ENCODE measurements around the gene DNHD1.
"Not testable (repeated sequence)": the region's sequence is repeated elsewhere in the genome, so short reads cannot be mapped to it uniquely, and the experiment has no call there.

The DNHD1 gene

DNA sequence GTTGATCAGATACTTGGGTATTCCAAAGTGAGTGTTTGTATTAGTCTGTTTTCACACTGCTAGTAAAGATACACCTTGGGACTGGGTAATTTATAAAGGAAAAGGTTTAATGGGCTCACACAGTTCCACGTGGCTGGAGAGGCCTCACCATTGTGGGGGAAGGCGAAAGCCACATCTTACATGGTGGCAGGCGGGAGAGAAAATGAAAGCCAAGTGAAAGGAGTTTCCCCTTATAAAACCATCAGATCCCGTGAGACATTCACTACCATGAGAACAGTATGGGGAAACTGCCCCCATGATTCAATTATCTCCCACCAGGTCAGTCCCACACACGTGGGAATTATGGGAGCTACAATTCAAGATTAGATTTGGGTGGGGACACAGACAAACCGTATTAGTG is 8.7 kb upstream of the DNHD1 start:
- peak overlapping the region; percentile 24 for H3K27ac Mint-ChIP-seq
- peak; percentile 33 for ATAC-seq
- peaks cover 16% of the 10 kb centered on the region for H3K36me3 Mint-ChIP-seq (ENCODE audit: low read depth)
- H3K9me3 Mint-ChIP-seq = no peaks in the 10 kb centered on the region
- DNase-seq = no peak
- no peak overlapping the region for H3K4me3 Mint-ChIP-seq
- no peaks in the 10 kb centered on the region for H3K27me3 Mint-ChIP-seq
- H3K4me1 Mint-ChIP-seq = peaks cover 14% of the 10 kb centered on the region

GRCh38 chr11:6488821-6489220 is 8.3 kb upstream of the DNHD1 start:
- H3K27me3 Mint-ChIP-seq = no peaks in the 10 kb centered on the region
- no peaks in the 10 kb centered on the region for H3K9me3 Mint-ChIP-seq
- H3K4me1 Mint-ChIP-seq = peaks cover 11% of the 10 kb centered on the region
- H3K27ac Mint-ChIP-seq = peak overlapping the region; percentile 24
- DNase-seq (no peak), ATAC-seq (no peak)
- H3K36me3 Mint-ChIP-seq (ENCODE audit: low read depth) = peaks cover 16% of the 10 kb centered on the region
- H3K4me3 Mint-ChIP-seq = no peak overlapping the region

DNA sequence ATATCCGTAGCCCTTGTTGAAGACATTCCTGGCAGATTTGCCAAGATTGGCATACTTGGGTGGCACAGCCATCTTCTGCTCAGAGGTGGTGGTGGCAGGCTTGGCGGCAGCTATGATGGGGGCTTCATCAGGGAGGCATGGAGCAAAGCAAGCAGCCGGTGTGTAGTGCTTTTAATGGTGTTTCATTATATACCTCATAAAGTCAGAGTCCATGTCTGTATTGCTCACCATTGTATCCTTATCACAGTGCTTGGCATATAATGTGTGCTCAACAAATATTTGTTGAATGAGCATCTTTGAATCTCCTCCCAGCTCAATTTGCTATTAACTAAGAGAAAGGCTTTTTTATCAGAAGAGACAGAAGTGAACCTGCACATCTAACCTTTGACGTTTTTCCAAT is 7.8 kb upstream of the DNHD1 start:
- no peak for ATAC-seq
- Mint-ChIP-seq H3K9me3 (no peaks in the 10 kb centered on the region), H3K27me3 (no peaks in the 10 kb centered on the region), H3K4me3 (no peak overlapping the region), H3K4me1 (peaks cover 11% of the 10 kb centered on the region), H3K36me3 (ENCODE audit: low read depth) (peaks cover 17% of the 10 kb centered on the region), H3K27ac (no peak overlapping the region)
- no peak for DNase-seq

GRCh38 chr11:6498121-6498520 is 1.0 kb downstream of the DNHD1 start:
- no peak for ATAC-seq
- Mint-ChIP-seq H3K27ac (no peak overlapping the region), H3K4me3 (no peak overlapping the region), H3K36me3 (ENCODE audit: low read depth) (peaks cover 17% of the 10 kb centered on the region), H3K9me3 (no peaks in the 10 kb centered on the region), H3K4me1 (no peaks in the 10 kb centered on the region), H3K27me3 (no peaks in the 10 kb centered on the region)
- no peak for DNase-seq

DNA sequence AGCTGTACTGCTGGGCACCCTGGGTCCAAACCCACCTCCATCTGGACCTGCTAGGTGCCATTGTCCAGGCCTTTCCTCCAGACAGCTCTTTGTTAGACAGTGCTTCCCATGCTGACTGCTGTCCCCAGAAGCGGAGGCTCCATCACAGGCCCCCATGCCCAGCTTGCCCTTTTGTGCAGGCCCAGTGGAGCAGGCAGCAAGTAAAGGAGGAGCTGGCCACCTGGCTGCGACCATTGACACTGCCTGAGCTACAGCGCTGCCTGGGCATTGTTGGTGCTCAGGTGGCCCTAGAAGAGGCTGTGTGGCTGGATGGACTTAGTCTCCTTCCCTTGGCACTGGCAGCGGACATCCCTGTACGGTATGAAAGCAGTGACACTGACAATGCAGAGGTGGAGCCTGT is 1.5 kb downstream of the DNHD1 start:
- Mint-ChIP-seq H3K27ac (no peak overlapping the region), H3K36me3 (ENCODE audit: low read depth) (peaks cover 17% of the 10 kb centered on the region), H3K27me3 (no peaks in the 10 kb centered on the region), H3K4me1 (no peaks in the 10 kb centered on the region), H3K9me3 (no peaks in the 10 kb centered on the region), H3K4me3 (no peak overlapping the region)
- ATAC-seq (no peak), DNase-seq (no peak)

GRCh38 chr11:6502382-6502781 is 5.3 kb downstream of the DNHD1 start:
- Mint-ChIP-seq H3K4me3 (no peak overlapping the region), H3K27ac (no peak overlapping the region), H3K9me3 (no peaks in the 10 kb centered on the region), H3K27me3 (no peaks in the 10 kb centered on the region), H3K36me3 (ENCODE audit: low read depth) (peaks cover 17% of the 10 kb centered on the region), H3K4me1 (peaks cover 2% of the 10 kb centered on the region)
- DNase-seq = no peak
- ATAC-seq = no peak

GRCh38 chr11:6504166-6504565 is 7.1 kb downstream of the DNHD1 start:
- DNase-seq (no peak), ATAC-seq (no peak)
- H3K36me3 Mint-ChIP-seq (ENCODE audit: low read depth) = peaks cover 19% of the 10 kb centered on the region
- H3K9me3 Mint-ChIP-seq = no peaks in the 10 kb centered on the region
- H3K27me3 Mint-ChIP-seq = no peaks in the 10 kb centered on the region
- peaks cover 2% of the 10 kb centered on the region for H3K4me1 Mint-ChIP-seq
- no peak overlapping the region for H3K27ac Mint-ChIP-seq
- no peak overlapping the region for H3K4me3 Mint-ChIP-seq

- ATAC-seq (peak; percentile 52), DNase-seq (no peak)
- Mint-ChIP-seq H3K27ac (no peak overlapping the region), H3K36me3 (ENCODE audit: low read depth) (peaks cover 22% of the 10 kb centered on the region), H3K9me3 (no peaks in the 10 kb centered on the region), H3K4me1 (peaks cover 2% of the 10 kb centered on the region), H3K27me3 (no peaks in the 10 kb centered on the region), H3K4me3 (no peak overlapping the region)
Observed at GRCh38 chr11:6505577-6506240, 8.6 kb downstream of the DNHD1 start.

DNA sequence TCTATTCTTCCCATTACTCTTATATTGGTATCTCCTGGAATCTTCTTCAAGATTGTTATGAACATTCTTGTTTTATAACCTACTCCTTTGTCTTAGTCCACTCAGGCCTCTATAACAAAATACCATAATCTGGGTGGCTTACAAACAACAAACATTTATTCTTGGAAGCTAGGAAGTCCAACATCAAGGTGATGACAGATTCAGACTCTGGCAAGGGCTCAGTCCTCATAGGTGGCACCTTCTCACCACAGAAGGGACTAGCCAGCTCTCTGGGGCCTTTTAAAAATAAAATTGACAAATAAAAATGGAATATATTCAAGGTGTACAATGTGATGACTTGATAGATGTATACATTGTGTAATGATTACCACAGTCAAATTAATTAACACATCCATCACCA is 19.8 kb downstream of the DNHD1 start:
- H3K27ac Mint-ChIP-seq = no peak overlapping the region

DNA sequence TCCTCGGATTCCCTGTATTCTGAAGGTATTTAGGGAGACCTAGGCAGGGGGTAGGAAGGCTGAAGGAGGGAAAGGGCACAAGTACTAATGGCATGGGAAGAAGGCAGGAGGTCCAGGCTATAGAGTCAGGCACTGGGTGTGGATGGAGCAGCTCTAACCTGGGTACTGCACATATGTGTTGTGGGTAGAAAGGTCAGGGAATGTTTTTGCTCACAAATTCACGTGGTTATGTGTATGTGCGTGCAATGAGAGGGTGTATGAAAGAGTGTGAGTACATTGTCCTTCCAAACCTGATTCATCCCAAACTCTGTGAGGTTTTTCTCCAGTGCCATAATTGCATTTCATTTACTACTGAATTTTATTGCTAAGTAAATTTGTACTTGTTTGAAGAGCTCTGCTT is 23.2 kb downstream of the DNHD1 start:
- Mint-ChIP-seq H3K36me3 (ENCODE audit: low read depth) (peaks cover 39% of the 10 kb centered on the region), H3K9me3 (no peaks in the 10 kb centered on the region), H3K27me3 (no peaks in the 10 kb centered on the region), H3K4me1 (peaks cover 19% of the 10 kb centered on the region), H3K4me3 (no peak overlapping the region), H3K27ac (no peak overlapping the region)
- no peak for DNase-seq
- no peak for ATAC-seq

More for the DNA sequence above, 19.8 kb downstream of the DNHD1 start:
- ATAC-seq (no peak), DNase-seq (no peak)
- Mint-ChIP-seq H3K27me3 (no peaks in the 10 kb centered on the region), H3K4me1 (no peaks in the 10 kb centered on the region), H3K9me3 (no peaks in the 10 kb centered on the region), H3K36me3 (ENCODE audit: low read depth) (peaks cover 38% of the 10 kb centered on the region), H3K4me3 (no peak overlapping the region)

GRCh38 chr11:6521946-6522345 is 24.9 kb downstream of the DNHD1 start:
- H3K27me3 Mint-ChIP-seq, H3K4me3 Mint-ChIP-seq, H3K27ac Mint-ChIP-seq, H3K9me3 Mint-ChIP-seq, ATAC-seq, DNase-seq: not testable (repeated sequence)
- H3K36me3 Mint-ChIP-seq (ENCODE audit: low read depth) = peaks cover 35% of the 10 kb centered on the region
- peaks cover 33% of the 10 kb centered on the region for H3K4me1 Mint-ChIP-seq

GRCh38 chr11:6523253-6523652 is 26.2 kb downstream of the DNHD1 start:
- peaks cover 40% of the 10 kb centered on the region for H3K4me1 Mint-ChIP-seq
- ATAC-seq (peak; percentile 82), DNase-seq (no peak)
- H3K27me3 Mint-ChIP-seq = no peaks in the 10 kb centered on the region
- H3K9me3 Mint-ChIP-seq = no peaks in the 10 kb centered on the region
- H3K4me3 Mint-ChIP-seq = no peak overlapping the region
- H3K27ac Mint-ChIP-seq = peak overlapping the region; percentile 63
- peaks cover 36% of the 10 kb centered on the region for H3K36me3 Mint-ChIP-seq (ENCODE audit: low read depth)

DNA sequence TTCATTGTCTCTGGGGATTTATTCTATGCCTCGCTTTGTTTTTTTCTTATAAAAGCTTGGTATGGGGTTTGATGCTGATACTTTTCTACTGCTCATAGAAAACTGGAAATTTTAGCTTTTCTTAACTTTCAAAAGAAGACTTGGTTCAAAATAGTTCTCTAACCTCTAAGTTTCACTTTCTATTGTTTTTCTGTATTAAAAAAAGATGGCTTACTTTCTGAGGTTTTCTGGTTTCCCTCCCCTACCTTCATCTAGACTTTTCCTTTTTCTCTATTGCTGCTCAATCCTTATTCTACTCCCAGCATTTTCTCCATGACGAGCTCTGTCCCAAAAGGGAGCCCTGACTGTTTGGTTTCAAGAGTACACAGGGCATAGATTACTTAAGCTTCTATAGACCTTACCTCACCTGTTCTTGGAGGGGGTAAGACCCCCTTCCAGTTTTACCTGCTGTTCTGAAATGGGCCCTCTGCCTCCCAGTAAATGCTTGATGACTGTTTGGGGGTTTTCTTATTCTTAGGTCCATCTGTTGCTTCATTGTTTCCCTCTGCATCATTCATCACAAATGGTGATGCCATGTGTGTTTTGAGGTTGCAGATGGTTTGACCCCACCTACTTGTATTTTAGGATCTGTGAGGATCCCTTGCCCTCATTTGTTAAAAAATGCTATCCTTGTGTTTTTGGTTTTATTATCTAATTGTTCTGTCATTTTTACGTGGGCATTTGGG is 29.5 kb downstream of the DNHD1 start:
- ATAC-seq (peak; percentile 13), DNase-seq (no peak)
- no peaks in the 10 kb centered on the region for H3K27me3 Mint-ChIP-seq
- H3K36me3 Mint-ChIP-seq (ENCODE audit: low read depth) = peaks cover 23% of the 10 kb centered on the region
- H3K27ac Mint-ChIP-seq = peak overlapping the region; percentile 82
- H3K4me1 Mint-ChIP-seq = peaks cover 40% of the 10 kb centered on the region
- H3K4me3 Mint-ChIP-seq = peak overlapping the region; percentile 44
- no peaks in the 10 kb centered on the region for H3K9me3 Mint-ChIP-seq

DNA sequence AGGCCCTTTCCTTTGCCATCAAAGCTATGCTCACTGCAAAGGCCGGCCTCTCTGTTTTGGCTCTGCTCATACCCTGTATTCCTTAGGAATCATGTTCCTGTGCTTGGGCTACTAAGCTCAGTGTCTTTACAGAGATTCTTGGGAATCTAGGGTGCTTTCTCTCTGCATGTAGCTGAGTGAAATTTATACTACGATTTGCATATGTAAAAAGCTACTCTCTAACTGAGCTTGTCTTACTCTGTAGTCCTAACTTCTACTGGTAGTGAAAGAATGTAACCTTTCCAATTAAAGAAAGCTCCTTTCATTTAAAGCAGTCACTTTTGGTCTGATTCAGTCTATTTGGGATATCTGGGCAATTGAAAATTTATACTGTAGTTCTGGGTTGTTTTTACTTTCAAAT is 32.2 kb downstream of the DNHD1 start:
- H3K9me3 Mint-ChIP-seq = no peaks in the 10 kb centered on the region
- no peaks in the 10 kb centered on the region for H3K27me3 Mint-ChIP-seq
- ATAC-seq = no peak
- no peak for DNase-seq
- no peak overlapping the region for H3K4me3 Mint-ChIP-seq
- H3K36me3 Mint-ChIP-seq (ENCODE audit: low read depth) = peaks cover 16% of the 10 kb centered on the region
- H3K4me1 Mint-ChIP-seq = peaks cover 25% of the 10 kb centered on the region
- no peak overlapping the region for H3K27ac Mint-ChIP-seq

DNA sequence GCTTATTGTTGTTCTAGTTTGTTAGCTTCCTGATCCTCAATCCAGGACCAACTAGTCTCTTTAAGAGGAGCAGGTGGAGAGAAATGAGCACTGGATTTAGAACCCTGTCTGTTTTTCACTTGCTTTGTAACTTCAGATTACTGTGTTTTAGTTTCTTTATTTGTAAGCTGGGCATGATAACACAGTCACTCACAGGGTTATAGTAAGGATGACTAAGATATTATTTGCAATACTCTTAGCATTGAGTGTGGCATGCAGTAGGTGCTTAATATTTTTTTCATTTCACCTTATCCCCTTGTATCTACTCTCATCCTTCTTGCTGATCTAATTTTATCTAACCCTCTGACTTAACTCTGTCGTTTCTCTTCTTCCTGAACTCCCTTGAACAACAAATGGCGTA is 33.8 kb downstream of the DNHD1 start:
- no peak overlapping the region for H3K27ac Mint-ChIP-seq
- peaks cover 10% of the 10 kb centered on the region for H3K36me3 Mint-ChIP-seq (ENCODE audit: low read depth)
- no peak overlapping the region for H3K4me3 Mint-ChIP-seq
- peaks cover 17% of the 10 kb centered on the region for H3K4me1 Mint-ChIP-seq
- ATAC-seq (no peak), DNase-seq (no peak)
- H3K27me3 Mint-ChIP-seq = no peaks in the 10 kb centered on the region
- no peaks in the 10 kb centered on the region for H3K9me3 Mint-ChIP-seq

All from activated naive CD8-positive, alpha-beta T cell treated with anti-CD3 and anti-CD28 coated beads, Interleukin-2, amount 50 U/mL, for 24 hours (primary cell).